Right forelimb (tissue), 1 donor: ENCODE data around the gene AKR7A3.
"Not testable (repeated sequence)": the region's sequence is repeated elsewhere in the genome, so short reads cannot be mapped to it uniquely, and the experiment has no call there.

Experiments
- DNase-seq: peaks from one replicate; pipeline ENCODE4 v3.0.0-alpha.2; 2018

Gene AKR7A3

DNA sequence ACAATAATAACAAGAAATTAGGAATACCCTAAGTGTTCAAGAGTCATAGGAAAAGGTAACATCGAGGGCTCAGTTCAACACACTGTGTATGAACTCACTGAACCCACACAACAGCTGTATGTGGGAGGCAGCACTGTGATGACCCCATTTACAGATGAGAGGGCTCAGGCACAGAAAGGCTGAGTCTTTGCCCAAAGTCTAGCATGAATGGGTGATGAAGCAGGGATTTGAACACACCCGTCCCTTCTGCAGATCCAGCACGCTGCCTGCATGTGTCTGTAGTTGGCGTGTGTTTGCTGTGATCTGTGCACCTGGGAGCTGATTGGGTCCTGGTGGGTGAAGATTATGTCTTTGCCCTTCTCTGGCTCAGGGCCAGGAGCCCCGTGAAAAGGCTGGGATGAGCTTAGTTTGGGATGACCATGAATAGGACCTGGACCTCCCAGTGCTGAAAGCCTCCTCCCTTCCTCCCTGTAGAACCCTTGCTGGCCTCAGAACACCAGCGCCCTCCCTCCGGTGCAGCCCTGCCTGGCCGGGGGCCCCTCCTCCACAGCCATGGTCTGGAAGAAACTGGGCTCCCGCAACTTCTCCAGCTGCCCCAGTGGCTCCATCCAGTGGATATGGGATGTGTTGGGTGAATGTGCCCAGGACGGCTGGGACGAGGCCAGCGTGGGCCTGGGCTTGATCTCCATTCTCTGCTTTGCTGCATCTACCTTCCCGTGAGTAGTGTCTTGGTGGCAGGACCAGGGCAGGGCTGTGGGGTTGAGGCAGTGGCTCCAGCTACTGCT, 28.7 kb upstream of the AKR7A3 start:
- DNase-seq = no peak

- DNase-seq = no peak
Measured at GRCh38 chr1:19315378-19316198, 27.0 kb upstream of the AKR7A3 start.

GRCh38 chr1:19313961-19314882, 25.7 kb upstream of the AKR7A3 start:
- no peak for DNase-seq

DNA sequence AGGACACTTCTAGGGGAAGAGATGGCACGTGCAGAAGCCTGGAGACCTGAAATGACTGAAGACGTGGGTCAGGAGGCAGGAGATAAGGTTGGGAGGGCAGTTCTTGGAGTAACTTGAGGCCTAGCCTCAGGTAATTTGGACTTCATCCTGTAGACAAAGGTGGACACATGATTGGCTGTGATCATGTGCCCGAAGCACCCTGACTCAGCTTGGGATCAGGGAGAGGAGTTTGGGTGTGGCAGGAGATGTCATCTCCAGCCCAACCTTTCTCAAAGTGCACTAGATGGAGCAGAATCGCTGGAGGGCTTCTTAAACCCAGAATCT, 25.0 kb upstream of the AKR7A3 start:
- no peak for DNase-seq

DNA sequence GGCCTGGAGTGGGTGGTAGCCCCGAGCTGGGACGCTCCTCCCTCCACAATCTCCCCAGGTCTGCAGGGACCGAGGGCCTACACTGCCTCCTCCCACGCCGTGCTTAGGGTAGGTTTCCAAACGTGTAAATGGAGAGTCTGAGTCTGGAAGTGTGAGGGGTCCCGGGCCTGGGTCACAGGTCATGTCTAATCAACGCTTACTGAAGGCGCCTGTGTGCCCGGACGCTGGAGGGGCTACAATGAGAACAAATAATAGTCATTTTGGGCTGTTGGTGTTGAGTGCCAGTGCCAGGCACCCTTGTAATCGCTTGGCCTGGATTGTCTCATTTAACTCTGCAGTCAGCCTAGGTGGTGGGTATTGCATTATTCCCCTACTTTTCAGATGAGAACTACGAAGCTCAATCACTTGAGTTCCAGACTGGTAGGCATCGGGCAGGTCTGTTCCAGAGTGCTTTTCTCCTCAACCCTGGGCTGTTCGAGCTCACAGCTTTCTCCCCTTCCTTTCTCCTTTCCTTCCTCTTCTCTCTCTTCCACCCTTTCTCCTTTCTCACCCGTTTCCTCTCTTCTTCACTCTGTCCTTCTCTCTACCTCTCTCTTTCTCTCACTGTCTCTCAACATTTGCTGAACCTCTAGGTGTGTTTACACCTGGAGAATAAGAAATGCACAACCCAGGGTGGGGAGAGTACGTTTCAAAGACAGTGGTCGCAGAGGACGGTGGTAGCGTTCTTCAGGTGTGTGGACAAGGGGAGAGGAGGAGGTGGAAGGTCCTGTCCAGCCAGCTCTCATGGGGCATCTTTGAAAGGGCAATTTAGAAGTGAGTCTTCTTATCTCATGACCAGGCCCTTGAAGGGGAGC, 24.4 kb upstream of the AKR7A3 start:
- DNase-seq = no peak

- DNase-seq = peak; percentile 94
Measured at GRCh38 chr1:19311931-19312781, 23.6 kb upstream of the AKR7A3 start, which contains the start of the genes AKR7A2 and SLC66A1. TSS of gene AKR7A2 (minus strand) at chr1:19312144. CDS start at chr1:19312124, 20 bp downstream. TSS of gene SLC66A1 (plus strand) at chr1:19312326. CDS start at chr1:19317678, 5,352 bp downstream.

DNA sequence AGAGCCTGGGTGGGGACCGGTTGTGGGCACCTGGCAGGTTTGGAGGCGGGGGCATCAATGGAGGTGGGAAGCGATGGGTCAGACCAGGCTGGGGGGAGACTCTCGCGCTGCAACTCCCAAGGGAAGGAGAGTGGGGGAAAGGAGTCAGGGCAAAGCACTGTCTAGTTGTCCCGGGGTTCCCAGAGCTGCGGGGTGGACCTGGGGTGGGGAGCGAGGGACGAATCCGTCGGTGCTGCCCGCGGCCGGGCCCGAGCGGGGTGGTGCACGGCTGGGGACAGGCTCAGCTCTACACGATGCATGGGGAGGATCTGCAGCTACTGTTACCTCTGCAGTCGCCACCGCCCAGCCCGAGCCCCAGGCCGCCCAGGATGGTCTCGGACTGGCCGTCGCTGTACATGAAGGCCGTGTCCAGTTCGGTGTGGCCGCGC, 22.9 kb upstream of the AKR7A3 start:
- DNase-seq = no peak

DNA sequence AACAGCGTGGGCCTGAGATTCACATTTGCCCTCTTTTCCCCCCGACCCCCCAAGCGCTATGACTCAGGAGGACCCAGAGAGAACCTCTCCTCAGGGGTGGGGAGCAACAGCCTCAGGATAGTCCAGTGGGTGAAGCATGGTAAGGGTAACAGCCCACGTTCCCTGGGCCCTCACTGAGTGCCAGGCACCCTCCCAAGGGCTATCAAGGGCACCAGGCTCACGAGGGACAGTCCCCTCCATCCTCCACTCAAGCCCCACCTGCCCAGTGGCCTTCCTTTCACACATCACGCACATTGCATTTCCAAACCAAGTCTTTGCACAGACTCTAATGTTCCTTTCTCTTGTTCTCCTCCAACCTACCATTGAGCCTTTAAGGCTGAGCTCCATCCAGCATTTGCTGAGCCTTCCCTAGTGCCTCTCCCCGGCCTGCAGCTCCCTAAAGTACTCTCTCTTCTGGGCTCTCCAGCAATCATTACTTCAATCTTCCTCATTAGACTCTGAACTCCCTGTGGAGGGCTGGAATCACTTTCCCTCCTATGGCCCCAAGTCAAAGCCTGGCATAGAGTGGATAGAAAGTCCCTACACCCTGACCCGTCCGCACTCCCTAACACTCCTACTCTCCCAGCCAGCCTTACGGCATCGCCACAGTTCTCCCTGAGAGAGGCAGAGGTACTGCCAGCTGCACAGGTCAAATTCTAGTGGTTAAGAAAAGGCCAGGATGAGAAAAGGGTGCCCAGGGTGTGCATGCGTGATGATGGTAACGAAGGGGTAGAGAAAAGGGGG, 22.3 kb upstream of the AKR7A3 start:
- DNase-seq = no peak

DNA sequence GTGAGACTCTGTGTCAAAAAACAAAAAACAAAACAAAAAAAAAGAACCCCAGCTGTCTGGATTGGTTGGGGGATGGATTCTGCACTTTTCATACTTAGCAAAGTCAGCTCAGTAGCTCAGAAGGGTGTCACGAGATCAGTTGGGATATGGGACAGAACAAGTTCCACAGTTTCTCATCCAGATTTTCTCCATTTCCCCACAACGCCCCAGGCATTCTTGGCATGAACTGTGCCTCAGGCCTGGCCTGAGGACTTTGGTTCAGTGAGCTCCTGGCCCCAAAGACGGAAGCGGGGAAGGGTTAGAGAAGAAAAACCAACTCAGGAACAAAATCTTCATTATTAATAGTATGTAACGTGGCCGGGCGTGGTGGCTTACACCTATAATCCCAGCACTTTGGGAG, 21.5 kb upstream of the AKR7A3 start:
- no peak for DNase-seq

DNA sequence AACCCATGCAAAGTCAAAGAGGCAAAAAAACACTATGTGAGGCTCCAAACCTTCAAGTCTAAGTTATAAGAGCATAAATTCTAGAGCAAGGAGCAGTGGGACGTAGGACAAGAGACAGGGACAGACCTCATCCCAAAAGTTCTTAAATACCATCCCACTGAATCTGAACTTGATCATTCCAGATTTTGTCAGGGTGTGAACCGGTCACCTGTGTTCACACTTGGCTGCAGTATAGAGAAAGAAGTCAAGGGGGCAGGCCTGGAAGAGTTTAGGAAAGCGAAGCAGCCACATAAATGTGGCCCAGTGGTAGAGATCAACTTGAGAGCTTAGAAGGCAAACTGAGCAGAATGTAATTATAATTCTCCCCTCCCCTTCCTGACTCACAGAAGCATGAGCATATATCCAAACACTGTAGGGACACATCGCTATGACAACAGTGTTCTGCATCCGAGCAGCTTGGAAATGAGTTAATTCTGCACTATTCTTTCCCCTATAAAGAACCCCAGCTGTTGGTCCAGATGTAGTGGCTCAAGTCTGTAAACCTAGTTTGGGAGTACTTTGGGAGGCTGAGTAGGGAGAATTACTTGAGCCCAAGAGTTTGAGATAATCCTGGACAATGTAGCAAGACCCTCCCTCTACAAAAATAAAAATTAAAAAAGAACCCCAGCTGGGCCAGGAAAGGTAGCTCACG, 20.7 kb upstream of the AKR7A3 start:
- DNase-seq = no peak

DNA sequence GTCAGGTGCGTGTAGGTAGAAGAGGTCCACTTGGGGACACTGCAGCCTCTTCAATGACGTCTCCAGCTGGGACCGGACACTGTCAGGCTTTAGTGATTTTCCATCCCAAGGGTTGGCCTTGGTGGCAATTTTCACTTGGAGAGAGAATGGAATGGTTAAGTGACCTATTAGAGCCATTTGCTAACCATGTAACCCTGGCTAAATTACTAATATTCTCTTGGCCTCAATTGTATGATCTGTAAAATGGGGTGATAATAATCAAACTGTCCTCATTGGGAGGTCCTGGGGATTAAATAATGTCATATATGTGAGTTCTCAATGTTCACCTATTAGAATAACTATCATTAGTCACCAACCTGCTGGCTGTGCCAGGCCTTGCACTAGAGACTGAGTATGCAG, 19.9 kb upstream of the AKR7A3 start:
- DNase-seq = no peak

- DNase-seq = no peak
Measured at GRCh38 chr1:19307794-19308508, 19.4 kb upstream of the AKR7A3 start.

GRCh38 chr1:19306941-19307340, 18.4 kb upstream of the AKR7A3 start:
- DNase-seq = no peak

GRCh38 chr1:19305880-19306279, 17.3 kb upstream of the AKR7A3 start:
- no peak for DNase-seq

GRCh38 chr1:19304081-19304480, 15.5 kb upstream of the AKR7A3 start:
- DNase-seq = not testable (repeated sequence)

- no peak for DNase-seq
Measured at GRCh38 chr1:19300211-19300610, 11.6 kb upstream of the AKR7A3 start.

DNA sequence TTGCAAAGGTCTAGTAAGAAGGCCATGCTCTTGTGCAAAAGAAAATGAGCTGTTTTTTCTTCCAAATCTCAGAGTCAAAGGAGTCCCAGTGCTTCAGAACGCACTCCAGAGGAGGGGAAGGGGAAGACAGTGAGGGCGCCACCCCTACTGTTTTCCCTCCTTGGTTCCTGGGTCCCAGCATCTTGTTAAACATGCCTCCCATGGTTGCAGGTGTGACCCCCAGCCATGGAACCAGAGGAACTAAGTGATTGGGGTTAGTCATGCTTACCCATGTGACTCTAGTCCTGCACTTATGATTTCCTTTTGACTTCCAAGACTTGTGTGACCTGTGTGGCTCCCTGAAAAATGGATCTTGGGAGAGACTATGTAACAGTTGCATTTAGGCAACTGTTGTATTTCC, 6.1 kb upstream of the AKR7A3 start:
- DNase-seq = no peak

DNA sequence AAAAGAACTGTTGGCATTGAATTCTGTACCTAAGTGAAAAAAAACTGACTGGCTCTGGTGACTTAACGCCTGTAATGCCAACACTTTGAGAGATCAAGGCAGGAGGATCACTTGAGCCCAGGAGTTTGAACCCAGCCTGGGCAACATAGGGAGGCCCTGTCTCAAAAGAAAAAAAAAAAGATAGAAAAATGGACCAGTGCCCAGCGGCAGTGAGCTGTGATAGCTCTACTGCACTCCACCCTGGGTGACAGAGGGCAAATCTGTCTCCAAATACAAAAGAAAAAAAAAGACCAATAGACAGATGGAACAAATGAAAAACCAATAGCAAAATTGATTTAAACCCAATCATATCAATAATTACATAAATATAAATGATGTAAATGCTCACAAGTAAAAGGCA, 674 bp upstream of the AKR7A3 start:
- no peak for DNase-seq
